ENCODE measurements around the gene PSEN1. TPM values are rescaled to one million over a fixed set of nuclear protein-coding genes. Genes with fewer than 3 reads are reported as not detected.

PSEN1 gene
- polyA plus RNA-seq, 1 donor (not counting 4 experiments of a cell fraction or from before 2014, with no cell fraction given): 32.6 TPM

DNA sequence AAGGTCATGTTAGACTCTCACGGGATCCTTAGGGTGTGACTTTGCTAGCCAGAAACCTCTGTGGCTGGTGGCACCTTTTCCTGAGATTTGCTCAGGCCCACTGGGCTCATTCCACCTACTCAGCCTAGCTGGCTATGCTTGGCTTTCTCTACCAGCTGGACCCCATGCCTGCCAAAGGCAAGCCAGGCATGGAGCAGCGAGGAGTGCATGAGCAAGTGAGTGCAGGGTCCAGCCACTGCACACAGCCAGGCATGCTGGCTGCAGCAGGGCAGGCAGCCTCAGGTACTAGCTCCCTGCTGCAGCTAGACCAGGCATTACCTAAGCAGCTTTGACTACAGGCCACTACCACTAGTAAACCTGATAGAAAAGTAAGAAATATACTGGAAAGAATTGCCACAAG lies 71.3 kb downstream of the PSEN1 start:
- H3K4me2 ChIP-seq (ENCODE audit: control insufficient read depth, extremely low read depth, insufficient read depth, low read depth, low read length): no peak overlapping the region
- TF ChIP-seq, protein P1, sequence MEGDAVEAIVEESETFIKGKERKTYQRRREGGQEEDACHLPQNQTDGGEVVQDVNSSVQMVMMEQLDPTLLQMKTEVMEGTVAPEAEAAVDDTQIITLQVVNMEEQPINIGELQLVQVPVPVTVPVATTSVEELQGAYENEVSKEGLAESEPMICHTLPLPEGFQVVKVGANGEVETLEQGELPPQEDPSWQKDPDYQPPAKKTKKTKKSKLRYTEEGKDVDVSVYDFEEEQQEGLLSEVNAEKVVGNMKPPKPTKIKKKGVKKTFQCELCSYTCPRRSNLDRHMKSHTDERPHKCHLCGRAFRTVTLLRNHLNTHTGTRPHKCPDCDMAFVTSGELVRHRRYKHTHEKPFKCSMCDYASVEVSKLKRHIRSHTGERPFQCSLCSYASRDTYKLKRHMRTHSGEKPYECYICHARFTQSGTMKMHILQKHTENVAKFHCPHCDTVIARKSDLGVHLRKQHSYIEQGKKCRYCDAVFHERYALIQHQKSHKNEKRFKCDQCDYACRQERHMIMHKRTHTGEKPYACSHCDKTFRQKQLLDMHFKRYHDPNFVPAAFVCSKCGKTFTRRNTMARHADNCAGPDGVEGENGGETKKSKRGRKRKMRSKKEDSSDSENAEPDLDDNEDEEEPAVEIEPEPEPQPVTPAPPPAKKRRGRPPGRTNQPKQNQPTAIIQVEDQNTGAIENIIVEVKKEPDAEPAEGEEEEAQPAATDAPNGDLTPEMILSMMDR (optimal IDR thresholded peaks at IDR 0.05 in 1 of 3, IDR thresholded peaks at IDR 0.05 in 1 of 3, conservative IDR thresholded peaks at IDR 0.05 in 1 of 3; ENCODE audit: extremely low read depth in 1 of 3, insufficient read depth in 2 of 3, low read length in 3 of 3): no peak
- dilution Hi-C loops (cut with MboI; ENCODE audit: extremely low pct_ligation_motif_present, low sequenced_read_pairs): no loop called here
- no peaks in the 10 kb centered on the region for H4K20me1 ChIP-seq (ENCODE audit: control insufficient read depth, extremely low read depth, insufficient read depth, low read length)
- H3K4me1 ChIP-seq (ENCODE audit: control insufficient read depth, extremely low read depth, insufficient read depth, low read length): no peaks in the 10 kb centered on the region
- H3K4me3 ChIP-seq (ENCODE audit: control insufficient read depth in 2 of 3, extremely low read depth in 1 of 3, insufficient read depth in 2 of 3, low read depth in 1 of 3, low read length in 3 of 3): no peak overlapping the region
- H3K9ac ChIP-seq (ENCODE audit: control insufficient read depth, extremely low read depth, insufficient read depth, low read length): no peak overlapping the region
- H3K27me3 ChIP-seq (ENCODE audit: control insufficient read depth, extremely low read depth, insufficient read depth, low read length): no peaks in the 10 kb centered on the region
- H3K36me3 ChIP-seq (ENCODE audit: control insufficient read depth in 2 of 2, extremely low read depth in 1 of 2, insufficient read depth in 2 of 2, low read length in 2 of 2): peaks cover 25 to 29% of the 10 kb centered on the region in 2 experiments
- DNase-seq (ENCODE audit: low read depth, low spot score) (no peak), FAIRE-seq (no peak)
- no peaks in the 10 kb centered on the region for H3K9me1 ChIP-seq (ENCODE audit: control insufficient read depth, extremely low read depth, insufficient read depth, low read length)
- H3K9me3 ChIP-seq (ENCODE audit: control insufficient read depth, low read depth, low read length): no peaks in the 10 kb centered on the region
- no peak overlapping the region for H3K27ac ChIP-seq (ENCODE audit: control insufficient read depth, insufficient read depth, low read length)
- no peak overlapping the region for H2AFZ ChIP-seq (ENCODE audit: control insufficient read depth, low read length)
- H3K79me2 ChIP-seq (ENCODE audit: control insufficient read depth, insufficient read depth, low read length): no peaks in the 10 kb centered on the region

DNA sequence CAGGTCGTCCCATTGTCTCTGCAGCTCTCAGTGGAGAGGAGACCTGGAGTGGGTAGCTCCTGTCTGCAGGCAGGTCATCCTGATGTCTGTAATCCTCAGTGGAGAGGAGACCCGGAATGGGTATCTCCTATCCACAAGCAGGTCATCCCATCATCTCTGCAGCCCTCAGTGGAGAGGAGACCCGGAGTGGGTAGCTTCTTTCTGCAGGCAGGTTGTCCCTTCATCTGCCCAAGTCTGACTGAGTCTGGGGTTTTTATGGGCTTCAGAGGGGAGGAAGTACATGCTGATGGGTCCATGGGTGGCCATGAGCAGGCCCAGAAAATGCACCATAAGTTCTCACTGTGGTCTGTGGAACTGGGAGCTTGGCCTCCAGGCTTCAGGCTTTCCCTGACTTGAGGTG lies 72.1 kb downstream of the PSEN1 start:
- no peaks in the 10 kb centered on the region for H3K79me2 ChIP-seq (ENCODE audit: control insufficient read depth, insufficient read depth, low read length)
- H4K20me1 ChIP-seq (ENCODE audit: control insufficient read depth, extremely low read depth, insufficient read depth, low read length): no peaks in the 10 kb centered on the region
- no peak overlapping the region for H2AFZ ChIP-seq (ENCODE audit: control insufficient read depth, low read length)
- H3K9me3 ChIP-seq (ENCODE audit: control insufficient read depth, low read depth, low read length): no peaks in the 10 kb centered on the region
- H3K9ac ChIP-seq (ENCODE audit: control insufficient read depth, extremely low read depth, insufficient read depth, low read length): no peak overlapping the region
- no peak overlapping the region for H3K4me2 ChIP-seq (ENCODE audit: control insufficient read depth, extremely low read depth, insufficient read depth, low read depth, low read length)
- no peak overlapping the region for H3K4me3 ChIP-seq (ENCODE audit: control insufficient read depth in 2 of 3, extremely low read depth in 1 of 3, insufficient read depth in 2 of 3, low read depth in 1 of 3, low read length in 3 of 3)
- dilution Hi-C loops (cut with MboI; ENCODE audit: extremely low pct_ligation_motif_present, low sequenced_read_pairs): no loop called here
- H3K27ac ChIP-seq (ENCODE audit: control insufficient read depth, insufficient read depth, low read length): no peak overlapping the region
- no peaks in the 10 kb centered on the region for H3K4me1 ChIP-seq (ENCODE audit: control insufficient read depth, extremely low read depth, insufficient read depth, low read length)
- peaks cover 30 to 37% of the 10 kb centered on the region in 2 experiments for H3K36me3 ChIP-seq (ENCODE audit: control insufficient read depth in 2 of 2, extremely low read depth in 1 of 2, insufficient read depth in 2 of 2, low read length in 2 of 2)
- no peak for FAIRE-seq
- H3K27me3 ChIP-seq (ENCODE audit: control insufficient read depth, extremely low read depth, insufficient read depth, low read length): no peaks in the 10 kb centered on the region
- no peaks in the 10 kb centered on the region for H3K9me1 ChIP-seq (ENCODE audit: control insufficient read depth, extremely low read depth, insufficient read depth, low read length)
- no peak for DNase-seq (ENCODE audit: low read depth, low spot score)
- TF ChIP-seq, protein P1 (optimal IDR thresholded peaks at IDR 0.05 in 1 of 3, IDR thresholded peaks at IDR 0.05 in 1 of 3, conservative IDR thresholded peaks at IDR 0.05 in 1 of 3; ENCODE audit: extremely low read depth in 1 of 3, insufficient read depth in 2 of 3, low read length in 3 of 3): no peak
- TF ChIP-seq EZH2 (IDR thresholded peaks at IDR 0.05; ENCODE audit: low read length): no peak
